SK-N-SH (cell line): ENCODE measurements around the gene OR9Q1.

Source experiments
- CTCF ChIP-seq: fragments of 200-600 bp; sonication (generic); IDR thresholded peaks from 2 replicates; pipeline ENCODE4 v1.6.1; 2017; ENCODE audit warnings: antibody characterized with exemption, mild to moderate bottlenecking, moderate library complexity
- EP300 ChIP-seq, 2 experiments: IDR thresholded peaks; 2 replicates each; pipeline versions ENCODE4 v1.4.0 to v1.6.1; 2012; ENCODE audit warnings: borderline replicate concordance in 1 of 2, low read depth in 1 of 2, low read length in 1 of 2
- PBX3 ChIP-seq: IDR thresholded peaks from 2 replicates; pipeline ENCODE4; 2012
- TEAD4 ChIP-seq: IDR thresholded peaks from 2 replicates; pipeline ENCODE4 v1.4.0; 2012; ENCODE audit warnings: mild to moderate bottlenecking, borderline replicate concordance; ENCODE audit not compliant: insufficient read depth

GRCh38 chr11:57980201-57980600, 43.5 kb upstream of the OR9Q1 start:
- no peak for TF ChIP-seq PBX3
- TF ChIP-seq EP300 (IDR thresholded peaks at IDR 0.05; ENCODE audit: borderline replicate concordance in 1 of 2, low read depth in 1 of 2, low read length in 1 of 2) = no peak
- TF ChIP-seq TEAD4 = no peak
- TF ChIP-seq CTCF = no peak
